A549 (cell line): ENCODE measurements around the gene ATG4D.

Experiments
- BHLHE40 ChIP-seq: IDR thresholded peaks from 2 replicates; pipeline ENCODE4 v1.6.1; 2012; ENCODE audit warnings: low read depth, low read length, inconsistent platforms
- CEBPB ChIP-seq, 2 experiments: fragments of >200 bp in 1 of 2; sonication (Bioruptor Twin) in 1 of 2; formaldehyde crosslinking in 1 of 2; IDR thresholded peaks; 2 replicates each; pipeline ENCODE4 v1.6.1; 2012 to 2016
- CTCF ChIP-seq: fragments of >200 bp; sonication (Bioruptor Twin); formaldehyde crosslinking; IDR thresholded peaks from 3 replicates; pipeline ENCODE4 v1.5.1; 2016
- PBX3 ChIP-seq: IDR thresholded peaks from 2 replicates; pipeline ENCODE4 v1.6.1; 2012
- POLR2A ChIP-seq: IDR thresholded peaks from 2 replicates; pipeline ENCODE4 v1.6.1; 2012; ENCODE audit warnings: mild to moderate bottlenecking, low read length
- POLR2AphosphoS2 ChIP-seq: conservative IDR thresholded peaks from 2 replicates; pipeline ENCODE4 v1.6.1; 2012; ENCODE audit warnings: low read length, improper control_type of control experiment, inconsistent platforms
- RCOR1 ChIP-seq: fragments of 150-350 bp; IDR thresholded peaks from 2 replicates; pipeline ENCODE4 v1.6.1; 2014; ENCODE audit warnings: antibody characterized with exemption, low read length, low read depth
- RNF2 ChIP-seq: fragments of 200-600 bp; sonication (generic); IDR thresholded peaks from 2 replicates; pipeline ENCODE4 v1.6.1; 2016; ENCODE audit warnings: low read depth, mild to moderate bottlenecking, antibody characterized with exemption, moderate library complexity, borderline replicate concordance
- SREBF2 ChIP-seq: fragments of 450-650 bp; IDR thresholded peaks from 2 replicates; pipeline ENCODE4 v1.6.1; 2014; ENCODE audit warnings: mild to moderate bottlenecking, moderate library complexity
- ZFP36 ChIP-seq: fragments of 450-650 bp; IDR thresholded peaks from 2 replicates; pipeline ENCODE4 v1.6.1; 2014; ENCODE audit warnings: borderline replicate concordance; ENCODE audit not compliant: partially characterized antibody
- ZSCAN20 ChIP-seq: fragments of 250-450 bp; sonication (Bioruptor Pico); IDR thresholded peaks from 2 replicates; pipeline ENCODE4 v1.8.0; 2022; ENCODE audit warnings: mild to moderate bottlenecking, moderate library complexity

- no peak for TF ChIP-seq BHLHE40
- no peak for TF ChIP-seq PBX3
- TF ChIP-seq CTCF = no peak
- TF ChIP-seq RCOR1 = no peak
- no peak for TF ChIP-seq POLR2A
- no peak for TF ChIP-seq RNF2
- no peak for TF ChIP-seq ZFP36
- no peak for TF ChIP-seq CEBPB (IDR thresholded peaks at IDR 0.05)
- no peak for TF ChIP-seq SREBF2
- no peak for TF ChIP-seq POLR2AphosphoS2
- TF ChIP-seq ZSCAN20 (CRISPR knock-in tag) = no peak
Measured at GRCh38 chr19:10543059-10543419, 665 bp upstream of the ATG4D start.
